Measurements from ENCODE around the gene TRPV2. TPM values are rescaled to one million over a fixed set of nuclear protein-coding genes. Genes with fewer than 3 reads are reported as not detected.

Gene TRPV2, protein sequence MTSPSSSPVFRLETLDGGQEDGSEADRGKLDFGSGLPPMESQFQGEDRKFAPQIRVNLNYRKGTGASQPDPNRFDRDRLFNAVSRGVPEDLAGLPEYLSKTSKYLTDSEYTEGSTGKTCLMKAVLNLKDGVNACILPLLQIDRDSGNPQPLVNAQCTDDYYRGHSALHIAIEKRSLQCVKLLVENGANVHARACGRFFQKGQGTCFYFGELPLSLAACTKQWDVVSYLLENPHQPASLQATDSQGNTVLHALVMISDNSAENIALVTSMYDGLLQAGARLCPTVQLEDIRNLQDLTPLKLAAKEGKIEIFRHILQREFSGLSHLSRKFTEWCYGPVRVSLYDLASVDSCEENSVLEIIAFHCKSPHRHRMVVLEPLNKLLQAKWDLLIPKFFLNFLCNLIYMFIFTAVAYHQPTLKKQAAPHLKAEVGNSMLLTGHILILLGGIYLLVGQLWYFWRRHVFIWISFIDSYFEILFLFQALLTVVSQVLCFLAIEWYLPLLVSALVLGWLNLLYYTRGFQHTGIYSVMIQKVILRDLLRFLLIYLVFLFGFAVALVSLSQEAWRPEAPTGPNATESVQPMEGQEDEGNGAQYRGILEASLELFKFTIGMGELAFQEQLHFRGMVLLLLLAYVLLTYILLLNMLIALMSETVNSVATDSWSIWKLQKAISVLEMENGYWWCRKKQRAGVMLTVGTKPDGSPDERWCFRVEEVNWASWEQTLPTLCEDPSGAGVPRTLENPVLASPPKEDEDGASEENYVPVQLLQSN
- 0.52 and 1.7 TPM in 2 replicates for total RNA-seq (ENCODE audit: low replicate concordance)
- long read RNA-seq, partial matches to known transcripts = 0 of 2 reads
- long read RNA-seq, other reads (novel, unspliced or antisense) = 1 of 2 reads

DNA sequence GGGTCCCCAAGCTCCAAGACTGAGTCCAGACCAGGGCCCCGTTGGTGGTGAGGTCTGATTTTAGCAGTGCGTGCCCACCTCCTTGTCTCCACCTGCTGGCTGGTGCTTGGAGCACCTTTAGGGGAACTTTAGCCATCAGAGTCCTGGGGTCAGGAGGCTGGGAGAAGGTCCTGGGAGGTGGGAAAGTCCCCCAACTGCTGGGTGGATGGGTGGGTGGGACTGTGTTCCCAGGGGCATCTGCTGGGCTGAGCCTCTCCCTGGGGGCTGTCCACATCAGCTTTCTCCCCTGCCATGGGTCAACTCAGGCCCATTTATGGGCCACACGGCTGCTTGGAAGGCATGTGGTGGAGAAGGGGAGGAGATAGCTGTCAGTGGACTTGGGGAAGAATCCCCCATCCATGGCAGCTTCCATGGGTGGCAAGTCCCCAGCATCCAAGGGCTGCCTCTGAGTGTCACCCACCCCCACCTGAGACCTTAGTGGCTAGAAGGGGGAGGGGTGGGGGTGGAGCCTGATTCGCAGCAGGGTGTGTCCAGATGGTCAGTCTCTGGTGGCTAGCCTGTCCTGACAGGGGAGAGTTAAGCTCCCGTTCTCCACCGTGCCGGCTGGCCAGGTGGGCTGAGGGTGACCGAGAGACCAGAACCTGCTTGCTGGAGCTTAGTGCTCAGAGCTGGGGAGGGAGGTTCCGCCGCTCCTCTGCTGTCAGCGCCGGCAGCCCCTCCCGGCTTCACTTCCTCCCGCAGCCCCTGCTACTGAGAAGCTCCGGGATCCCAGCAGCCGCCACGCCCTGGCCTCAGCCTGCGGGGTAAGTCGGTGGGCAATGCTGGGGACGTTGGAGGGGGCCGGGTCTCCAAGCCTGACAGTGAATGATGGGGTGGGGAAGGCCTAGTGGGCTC is at the start of gene TRPV2:
Gene TRPV2, plus strand, starts transcription at position 541 of the 894 bp plus-strand sequence. CDS start 2,098 bp downstream, outside the sequence.
- peaks cover 3% of the 10 kb centered on the region for H3K27me3 Mint-ChIP-seq
- H3K9me3 Mint-ChIP-seq = no peaks in the 10 kb centered on the region
- no peaks in the 10 kb centered on the region for H3K36me3 Mint-ChIP-seq
- H3K4me1 Mint-ChIP-seq (ENCODE audit: unreplicated experiment) = peaks cover 14% of the 10 kb centered on the region
- no peak for DNase-seq (ENCODE audit: extremely low spot score, unreplicated experiment)
- no peak within 1 kb of the TSS for H3K27ac Mint-ChIP-seq
- no peak within 1 kb of the TSS for H3K4me3 Mint-ChIP-seq
- TF ChIP-seq CTCF (conservative IDR thresholded peaks at IDR 0.05) = peak; percentile 18

GRCh38 chr17:16371742-16372141 is 43.6 kb upstream of the TRPV2 start:
- Mint-ChIP-seq H3K4me3 (no peak overlapping the region), H3K27ac (no peak overlapping the region), H3K27me3 (no peaks in the 10 kb centered on the region), H3K9me3 (no peaks in the 10 kb centered on the region), H3K4me1 (ENCODE audit: unreplicated experiment) (peaks cover 4% of the 10 kb centered on the region), H3K36me3 (no peaks in the 10 kb centered on the region)
- DNase-seq (ENCODE audit: extremely low spot score, unreplicated experiment) = no peak
- TF ChIP-seq CTCF (conservative IDR thresholded peaks at IDR 0.05) = no peak

DNA sequence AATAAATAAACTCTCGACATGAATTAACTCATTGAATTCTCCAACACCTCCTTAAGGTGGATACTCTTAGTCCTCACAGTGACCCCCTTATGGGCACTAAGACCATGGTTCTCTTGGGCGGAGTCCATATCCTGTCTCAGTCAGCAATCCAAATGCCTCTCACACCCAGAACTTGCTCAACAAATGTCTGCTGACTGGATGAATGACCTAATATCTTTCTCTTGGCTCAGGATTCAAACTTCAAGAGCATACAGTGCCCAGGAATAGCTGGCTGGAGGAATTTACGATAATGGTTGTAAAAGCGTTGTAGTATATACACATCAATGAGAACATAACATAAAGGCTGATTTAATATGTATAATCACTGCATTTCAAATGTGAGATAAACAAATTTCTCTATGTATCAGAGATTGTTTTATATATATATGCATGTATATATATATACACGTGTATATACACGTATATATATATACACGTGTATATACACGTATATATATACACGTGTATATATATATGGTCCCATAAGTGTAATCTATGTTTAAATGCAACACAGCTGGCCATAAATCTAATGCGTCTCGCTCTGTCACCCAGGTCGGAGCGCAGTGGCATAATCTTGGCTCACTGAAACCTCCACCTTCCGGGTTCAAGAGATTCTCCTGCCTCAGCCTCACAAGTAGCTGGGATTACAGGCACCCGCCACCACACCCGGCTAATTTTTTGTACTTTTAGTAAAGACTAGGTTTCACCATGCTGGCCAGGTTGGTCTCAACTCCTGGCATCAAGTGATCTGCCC is 41.0 kb upstream of the TRPV2 start:
- Mint-ChIP-seq H3K27ac (no peak overlapping the region), H3K4me3 (no peak overlapping the region), H3K27me3 (no peaks in the 10 kb centered on the region), H3K4me1 (ENCODE audit: unreplicated experiment) (peaks cover 4% of the 10 kb centered on the region), H3K36me3 (no peaks in the 10 kb centered on the region), H3K9me3 (no peaks in the 10 kb centered on the region)
- no peak for TF ChIP-seq CTCF (conservative IDR thresholded peaks at IDR 0.05)
- no peak for DNase-seq (ENCODE audit: extremely low spot score, unreplicated experiment)

- Mint-ChIP-seq H3K27me3 (peaks cover 4% of the 10 kb centered on the region), H3K27ac (peak overlapping the region; percentile 48), H3K4me3 (peak overlapping the region; percentile 47), H3K36me3 (peaks cover 24% of the 10 kb centered on the region), H3K9me3 (no peaks in the 10 kb centered on the region), H3K4me1 (ENCODE audit: unreplicated experiment) (peaks cover 20% of the 10 kb centered on the region)
- DNase-seq (ENCODE audit: extremely low spot score, unreplicated experiment) = no peak
- TF ChIP-seq CTCF (conservative IDR thresholded peaks at IDR 0.05) = no peak
Measured at GRCh38 chr17:16377941-16378341, 37.4 kb upstream of the TRPV2 start.

All from type B pancreatic cell (in vitro differentiated cells).